Measurements from ENCODE around the gene HSPG2. TPM values are rescaled to one million over a fixed set of nuclear protein-coding genes. Genes with fewer than 3 reads are reported as not detected.
A peak's percentile ranks its signal among the peaks of the same experiment; 100 is the strongest.

HSPG2 gene
- polyA plus RNA-seq, 3 donors = 115 to 140 (median 121) TPM

DNA sequence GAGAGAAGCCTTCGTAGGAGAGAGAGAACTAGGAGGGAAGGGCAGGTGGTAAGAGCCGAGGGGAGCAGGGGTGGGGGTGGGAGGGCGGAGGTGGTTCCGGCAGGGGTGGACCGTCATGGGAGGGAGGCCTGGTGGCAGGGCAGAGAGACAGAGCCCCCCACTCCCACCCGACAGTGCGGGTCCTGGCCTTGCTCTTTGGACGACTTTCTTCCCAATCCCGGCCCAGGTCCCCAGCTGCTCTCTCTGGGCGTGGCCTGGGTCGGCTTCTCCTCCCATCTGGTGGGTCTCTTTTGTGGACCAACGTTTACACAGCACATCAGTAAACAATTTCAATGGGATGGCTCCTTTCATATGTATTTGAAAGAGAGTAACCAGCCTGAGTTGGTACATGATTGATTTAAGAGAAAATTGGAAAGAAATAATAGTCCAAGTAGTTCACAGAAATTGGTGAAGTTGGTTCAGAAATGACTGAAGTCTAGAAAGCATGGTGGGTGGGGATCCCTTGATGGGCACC, 68.1 kb downstream of the HSPG2 start:
- DNase-seq (ENCODE audit: low read depth in 3 of 3, low spot score in 2 of 3) = no peak

DNA sequence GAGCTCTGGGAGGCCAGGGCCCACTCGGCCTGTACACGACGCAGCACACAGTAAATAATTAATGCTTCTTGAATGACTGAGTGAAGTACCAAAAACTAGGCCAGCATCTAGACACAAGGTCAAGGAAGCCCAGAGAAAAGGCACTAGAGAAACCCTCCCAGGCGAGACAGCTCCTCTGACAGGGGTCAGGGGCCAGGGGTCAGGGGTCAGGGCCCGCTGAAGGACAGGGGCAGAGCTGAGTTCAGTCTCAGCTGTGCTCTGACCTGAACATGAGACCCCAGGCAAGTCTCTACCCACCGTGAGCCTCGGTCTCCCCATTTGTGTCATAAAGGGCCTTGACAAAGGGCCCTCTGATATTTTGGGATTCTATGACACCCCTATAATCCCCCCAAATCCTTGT, 68.6 kb downstream of the HSPG2 start:
- DNase-seq (ENCODE audit: low read depth in 3 of 3, low spot score in 2 of 3) = no peak

DNA sequence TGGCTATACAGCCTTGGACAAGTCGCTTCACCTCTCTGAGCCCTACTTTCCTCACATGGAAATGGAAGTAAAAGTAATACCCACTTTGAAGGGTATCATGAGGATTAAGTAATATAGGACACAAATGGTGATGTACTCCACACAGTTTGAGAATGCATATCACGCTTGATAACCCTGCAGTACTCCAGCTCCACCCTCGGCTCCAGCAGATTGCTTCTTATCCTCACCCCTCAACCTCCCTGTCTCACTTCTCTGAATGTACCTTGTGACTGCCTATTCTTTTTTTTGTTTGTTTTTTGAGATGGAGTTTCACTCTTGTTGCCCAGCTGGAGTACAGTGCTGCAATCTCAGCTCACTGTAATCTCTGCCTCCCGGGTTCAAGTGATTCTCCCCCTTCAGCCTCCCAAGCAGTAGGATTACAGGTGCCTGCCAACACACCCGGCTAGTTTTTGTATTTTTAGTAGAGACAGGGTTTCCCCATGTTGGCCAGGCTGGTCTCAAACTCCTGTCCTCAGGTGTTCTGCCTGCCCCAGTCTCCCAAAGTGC, 69.6 kb downstream of the HSPG2 start:
- DNase-seq (ENCODE audit: low read depth in 3 of 3, low spot score in 2 of 3) = no peak

DNA sequence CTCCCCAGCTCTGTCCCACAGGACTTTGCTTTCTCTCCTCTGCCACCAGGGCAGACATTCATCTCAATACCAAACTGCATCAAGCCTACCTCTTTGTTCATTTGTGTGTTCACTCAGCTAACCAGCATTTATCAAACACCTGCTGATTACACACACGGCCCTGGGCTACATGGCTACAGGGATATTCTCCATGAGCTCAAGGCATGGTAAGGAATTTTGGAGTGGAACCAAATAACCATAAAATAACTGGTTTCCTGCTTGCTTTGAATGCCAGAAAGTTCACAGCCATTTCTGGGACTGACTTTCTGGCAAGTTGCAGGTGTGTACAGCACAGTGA, 70.4 kb downstream of the HSPG2 start:
- DNase-seq (ENCODE audit: low read depth in 3 of 3, low spot score in 2 of 3) = no peak

DNA sequence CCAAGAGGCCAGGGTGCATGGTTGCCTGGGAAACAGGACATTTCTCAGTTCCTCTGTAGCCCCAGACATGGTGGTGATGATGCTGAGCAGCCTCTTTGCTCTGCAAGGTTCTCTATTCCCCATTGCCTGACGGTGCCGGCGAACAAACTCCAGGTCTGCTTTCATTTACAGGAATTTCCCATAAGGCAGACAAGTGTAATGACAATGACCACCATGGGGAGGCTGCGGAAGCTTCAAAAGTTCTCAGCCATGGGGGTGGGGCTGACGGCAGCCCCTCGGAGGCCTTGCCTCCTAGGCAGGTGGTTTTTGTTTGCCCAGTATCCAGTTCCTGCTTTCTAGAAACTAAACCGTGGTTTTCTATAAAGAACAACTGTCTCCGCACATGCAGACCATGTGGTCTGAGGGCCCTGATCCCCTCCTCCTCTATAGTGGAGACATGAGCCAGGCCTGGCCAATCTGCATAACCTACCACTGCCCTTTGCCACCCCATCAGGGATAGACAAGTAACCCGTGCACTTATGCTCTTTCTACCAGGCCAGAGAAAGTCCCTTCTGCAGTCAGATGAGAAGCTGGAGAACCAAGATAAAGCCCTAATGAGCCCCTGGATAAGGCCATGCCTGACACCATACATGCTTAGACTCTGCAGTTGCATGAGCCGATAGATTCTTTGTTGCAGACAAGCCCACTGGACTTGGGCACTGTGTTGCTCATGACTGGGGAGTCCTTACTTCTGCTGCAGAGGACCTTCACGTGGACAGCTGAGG, 71.0 kb downstream of the HSPG2 start:
- peak in 1 of 3 donors; percentile 19 for DNase-seq (ENCODE audit: low read depth in 3 of 3, low spot score in 2 of 3)

DNA sequence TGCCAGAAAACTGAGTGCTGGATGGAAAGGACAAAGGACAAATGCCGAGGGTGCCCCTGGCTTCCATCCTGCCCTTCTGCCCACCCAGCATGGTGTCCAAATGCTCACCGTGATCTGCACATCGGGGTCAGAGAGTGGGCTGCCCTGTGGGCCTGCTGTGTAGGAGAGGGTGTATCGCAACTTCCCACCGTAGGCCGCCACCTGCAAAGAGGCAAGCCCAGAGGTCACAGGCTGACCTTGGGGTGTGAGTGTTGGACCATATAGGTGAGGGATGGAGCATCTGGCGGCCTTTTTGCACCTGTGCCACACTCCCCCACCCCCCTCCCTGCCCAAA, 71.5 kb downstream of the HSPG2 start:
- no peak for DNase-seq (ENCODE audit: low read depth in 3 of 3, low spot score in 2 of 3)

DNA sequence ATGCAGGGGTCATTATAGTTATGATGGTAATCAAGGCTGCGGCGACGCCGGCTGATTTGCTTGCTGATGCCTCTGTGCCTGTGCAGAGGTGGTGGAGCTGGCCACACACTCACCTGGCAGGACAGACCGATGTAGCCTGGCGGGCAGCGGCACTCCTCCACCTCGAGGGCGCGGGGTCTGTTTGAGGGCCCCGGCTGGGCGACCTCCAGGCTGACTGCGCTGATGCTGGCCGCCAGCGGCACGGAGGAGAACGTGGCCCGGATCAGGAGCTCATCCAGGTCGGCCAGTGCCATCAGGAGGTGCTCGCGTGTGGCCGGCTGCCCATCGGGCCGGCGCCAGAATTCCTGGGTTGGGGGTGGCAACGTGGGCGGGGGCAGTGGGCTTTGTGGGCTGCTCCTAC, 72.4 kb downstream of the HSPG2 start:
- DNase-seq (ENCODE audit: low read depth in 3 of 3, low spot score in 2 of 3) = no peak

DNA sequence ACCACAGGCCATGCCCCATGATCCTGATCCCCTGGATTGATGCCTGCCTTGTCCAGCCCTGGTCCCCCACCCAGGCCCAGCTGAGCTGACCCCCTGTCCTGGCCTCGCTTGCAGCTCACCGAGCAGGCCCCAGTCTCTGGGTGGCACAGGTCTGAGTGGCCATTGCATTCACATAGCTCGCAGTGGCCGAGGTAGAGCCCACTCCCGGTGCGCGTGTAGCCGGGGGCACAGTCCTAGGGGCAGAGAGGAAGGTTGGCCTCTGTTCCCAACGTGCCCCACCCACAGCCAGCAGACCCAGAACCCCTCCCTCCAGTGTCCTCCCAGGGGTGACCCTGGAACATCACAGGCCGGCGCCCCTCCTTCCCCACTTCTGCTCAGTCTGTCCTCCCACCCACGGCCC, 73.1 kb downstream of the HSPG2 start:
- no peak for DNase-seq (ENCODE audit: low read depth in 3 of 3, low spot score in 2 of 3)

DNA sequence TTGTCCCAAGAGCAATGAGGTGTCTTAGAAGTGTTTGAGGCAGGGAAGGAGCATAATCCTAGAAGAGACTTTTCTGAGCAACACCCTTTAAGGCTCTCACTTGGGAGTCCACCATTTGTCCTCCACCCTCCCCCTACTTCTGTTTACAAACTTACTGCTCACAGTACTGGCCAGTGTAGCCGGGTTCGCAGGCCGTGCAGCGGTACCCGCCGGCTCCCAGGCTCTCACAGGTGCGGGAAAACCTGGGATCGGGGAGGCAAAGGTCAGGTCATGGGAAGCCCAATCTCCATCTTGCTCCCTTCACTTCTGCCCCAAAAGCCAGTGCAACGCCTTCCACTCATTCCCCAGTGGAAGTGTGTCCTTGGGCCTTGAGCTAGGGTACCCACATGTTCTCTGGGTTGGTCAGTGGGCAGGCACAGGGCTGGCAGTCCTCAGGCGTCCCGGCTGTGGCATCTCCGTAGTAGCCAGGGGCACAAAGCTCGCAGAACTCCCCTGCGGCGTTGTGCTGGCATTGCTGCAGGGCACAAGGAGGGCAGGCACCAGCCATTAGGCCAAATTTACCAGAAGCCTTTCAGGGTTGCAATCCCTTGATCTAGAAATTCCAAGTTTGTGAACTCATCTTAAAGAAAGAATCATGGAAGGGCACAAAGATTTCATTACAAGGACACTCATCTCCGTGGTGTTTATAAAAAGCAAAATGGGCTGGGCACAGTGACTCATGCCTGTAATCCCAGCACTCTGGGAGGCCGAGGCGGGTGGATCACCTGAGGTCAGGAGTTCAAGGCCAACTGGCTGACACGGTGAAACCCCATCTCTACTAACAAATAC, 75.3 kb downstream of the HSPG2 start:
- DNase-seq (ENCODE audit: low read depth in 3 of 3, low spot score in 2 of 3) = no peak

DNA sequence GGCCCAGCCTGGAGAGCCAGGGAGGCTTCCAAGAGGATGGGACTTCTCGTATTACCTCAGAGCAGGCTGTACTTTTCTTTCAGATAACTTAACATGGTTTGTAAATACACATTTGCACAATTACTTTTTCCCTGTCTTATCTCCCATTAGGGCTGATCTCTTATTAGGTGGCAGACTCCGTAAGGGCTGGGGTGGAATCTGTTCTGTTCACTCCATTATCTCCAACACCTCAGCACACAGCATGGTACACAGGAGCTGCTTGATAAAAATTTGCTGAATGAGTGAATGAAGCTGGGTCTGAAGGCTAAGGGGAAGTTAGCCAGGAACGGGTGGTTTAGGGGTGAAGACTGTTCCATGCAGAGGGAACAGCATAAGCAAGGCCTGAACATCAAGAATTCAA, 76.1 kb downstream of the HSPG2 start:
- no peak for DNase-seq (ENCODE audit: low read depth in 3 of 3, low spot score in 2 of 3)

DNA sequence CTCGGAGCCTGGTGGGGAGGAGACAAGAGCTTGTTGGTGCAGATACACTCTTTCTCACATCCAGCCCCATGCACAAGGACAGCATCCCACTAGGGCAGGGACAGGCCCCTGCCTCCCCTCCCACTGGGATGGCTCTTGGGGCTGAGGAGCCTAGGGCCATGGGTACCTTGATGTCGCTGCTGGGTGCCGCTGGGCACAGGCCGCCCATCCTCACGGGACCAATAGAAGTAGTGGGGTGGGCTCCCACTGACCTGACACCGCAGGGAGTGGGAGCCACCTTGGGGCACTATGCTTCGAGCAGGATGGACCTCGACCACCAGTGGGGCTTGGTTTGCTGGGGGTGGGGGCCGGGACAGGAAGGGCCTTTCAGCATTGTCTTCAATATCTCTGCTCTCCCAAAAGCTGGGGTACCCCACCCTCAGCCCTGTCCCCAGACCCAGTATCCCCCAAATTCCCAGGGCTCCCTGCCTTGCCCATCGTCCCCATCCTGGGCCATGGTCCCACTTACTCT, 77.4 kb downstream of the HSPG2 start:
- DNase-seq (ENCODE audit: low read depth in 3 of 3, low spot score in 2 of 3) = no peak

DNA sequence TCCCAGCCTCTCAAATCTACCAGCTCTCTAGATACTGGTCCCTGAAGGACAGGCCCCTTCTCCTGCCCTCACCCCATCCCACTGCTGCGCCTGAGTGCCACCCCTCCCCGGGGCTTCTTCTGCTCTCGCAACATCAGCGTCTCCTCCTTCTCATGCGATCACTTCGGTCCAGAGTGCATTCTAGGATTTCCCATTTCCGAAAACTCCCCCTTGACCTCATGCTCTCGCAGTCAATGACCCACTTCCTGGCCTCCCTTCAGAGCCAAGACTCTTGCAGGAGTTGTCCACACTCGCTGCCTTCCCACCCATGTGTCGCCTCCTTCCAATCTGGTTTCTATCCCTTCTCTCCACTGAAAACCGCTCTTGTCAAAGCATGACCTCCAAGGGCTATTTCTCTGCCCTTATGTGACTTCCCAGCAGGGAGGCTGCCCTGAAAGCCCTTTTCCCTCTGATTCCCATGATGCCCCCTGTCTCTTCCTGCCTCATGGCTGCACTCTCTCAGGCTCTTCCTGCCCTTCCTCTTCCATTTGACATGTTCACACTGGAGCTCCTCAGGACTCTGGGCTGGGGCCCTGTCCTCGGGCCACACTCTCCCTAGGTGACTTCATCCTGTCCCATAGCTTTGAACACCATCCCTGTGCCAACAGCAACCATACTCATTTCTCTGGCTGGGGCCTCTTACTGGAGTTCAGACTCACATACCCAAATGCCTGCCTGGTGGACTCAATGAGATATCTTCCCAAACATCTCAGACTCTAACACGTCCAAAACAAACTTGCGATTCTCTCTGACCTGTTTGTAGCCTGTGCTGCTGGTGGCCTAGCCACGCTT, 79.1 kb downstream of the HSPG2 start:
- no peak for DNase-seq (ENCODE audit: low read depth in 3 of 3, low spot score in 2 of 3)

DNA sequence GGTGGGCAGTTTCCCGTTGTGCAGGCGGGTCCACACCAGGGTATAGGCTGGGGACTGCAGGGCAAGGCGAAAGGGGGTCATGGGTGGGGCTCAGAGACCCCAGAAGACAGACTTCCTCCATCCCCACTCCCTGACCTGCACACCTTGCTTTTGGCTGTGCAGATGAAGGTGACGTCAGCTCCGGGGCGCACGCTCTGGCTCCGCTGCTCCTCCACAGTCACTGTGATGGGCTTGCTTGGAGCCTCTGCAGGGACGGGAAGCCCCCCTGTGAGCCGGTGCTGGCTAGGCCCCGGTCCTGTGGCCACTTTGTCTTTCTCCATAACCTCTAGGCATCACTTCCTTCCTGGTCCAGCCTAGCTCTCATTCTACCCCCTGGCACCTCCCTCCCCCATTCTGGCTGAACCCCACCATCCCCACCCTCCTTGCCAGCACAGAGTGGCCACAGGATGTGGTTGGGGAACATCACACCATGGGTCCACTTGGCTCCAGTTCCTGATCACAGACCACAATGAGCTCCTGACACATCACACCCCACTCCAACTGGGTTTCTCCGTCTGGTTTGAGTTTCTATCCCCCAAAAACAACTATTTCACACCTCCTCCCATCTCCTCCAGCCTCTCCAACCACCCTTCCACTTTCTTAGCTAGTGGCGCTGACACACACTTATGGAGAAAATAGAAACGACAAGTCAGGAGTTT, 79.8 kb downstream of the HSPG2 start:
- no peak for DNase-seq (ENCODE audit: low read depth in 3 of 3, low spot score in 2 of 3)

DNA sequence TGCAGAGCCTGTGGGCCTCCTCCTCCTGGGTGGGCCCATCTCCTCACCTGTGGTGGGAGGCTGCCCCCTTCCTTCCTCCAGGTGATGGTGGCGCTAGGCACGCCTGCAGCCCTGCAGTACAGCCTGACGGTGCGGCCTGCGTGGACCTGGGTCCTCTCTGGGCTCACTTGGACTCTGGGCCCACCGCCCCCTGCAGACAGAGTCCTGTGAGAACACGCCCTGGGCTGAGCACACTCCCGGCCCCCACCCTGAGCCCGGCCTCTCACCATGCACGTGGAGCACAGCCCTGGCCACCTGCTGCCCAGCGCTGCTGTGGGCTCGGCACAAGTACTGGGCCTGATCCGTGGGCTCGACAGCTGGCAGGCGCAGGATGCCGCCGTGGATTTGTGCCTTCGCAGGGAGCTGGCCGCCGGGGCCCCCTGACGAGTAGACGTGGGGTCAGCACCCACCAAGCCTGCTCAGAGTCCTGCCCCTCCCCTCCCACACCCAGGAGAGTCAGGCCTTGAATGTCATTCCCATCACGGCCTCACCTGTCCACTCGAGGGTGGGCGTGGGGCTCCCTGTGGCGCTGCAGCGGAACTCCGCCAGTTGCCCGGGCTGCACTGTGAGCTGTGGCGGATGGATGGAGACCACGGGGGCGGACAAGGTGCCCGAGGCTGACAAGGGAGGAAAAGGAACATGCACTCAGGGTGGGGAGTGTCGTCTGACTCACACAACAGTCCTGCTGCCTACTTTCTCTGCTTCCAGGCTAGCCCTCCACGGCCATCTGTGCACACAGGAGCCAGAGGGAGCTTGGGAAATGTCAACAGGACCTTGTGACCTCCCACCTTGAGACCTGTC, 81.6 kb downstream of the HSPG2 start:
- no peak for DNase-seq (ENCODE audit: low read depth in 3 of 3, low spot score in 2 of 3)

DNA sequence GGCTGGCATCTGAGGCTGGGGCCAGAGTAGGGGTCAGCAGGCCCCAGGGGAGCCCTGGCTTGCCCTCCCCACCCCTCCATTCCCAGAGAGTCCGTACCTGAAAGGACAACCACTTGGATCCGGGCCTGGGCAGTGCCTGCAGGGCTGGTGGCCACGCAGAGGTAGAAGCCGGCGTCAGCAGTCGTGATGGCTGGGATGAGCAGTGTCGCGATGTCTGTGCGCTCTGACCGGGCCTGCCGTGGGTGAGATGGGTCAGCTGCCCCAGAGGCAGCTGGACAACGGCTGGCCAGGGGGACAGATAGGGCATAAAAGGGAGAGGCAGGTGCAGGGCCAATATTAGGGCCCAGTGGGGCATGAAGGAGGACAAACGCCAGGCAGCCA, 82.4 kb downstream of the HSPG2 start:
- DNase-seq (ENCODE audit: low read depth in 3 of 3, low spot score in 2 of 3) = no peak

DNA sequence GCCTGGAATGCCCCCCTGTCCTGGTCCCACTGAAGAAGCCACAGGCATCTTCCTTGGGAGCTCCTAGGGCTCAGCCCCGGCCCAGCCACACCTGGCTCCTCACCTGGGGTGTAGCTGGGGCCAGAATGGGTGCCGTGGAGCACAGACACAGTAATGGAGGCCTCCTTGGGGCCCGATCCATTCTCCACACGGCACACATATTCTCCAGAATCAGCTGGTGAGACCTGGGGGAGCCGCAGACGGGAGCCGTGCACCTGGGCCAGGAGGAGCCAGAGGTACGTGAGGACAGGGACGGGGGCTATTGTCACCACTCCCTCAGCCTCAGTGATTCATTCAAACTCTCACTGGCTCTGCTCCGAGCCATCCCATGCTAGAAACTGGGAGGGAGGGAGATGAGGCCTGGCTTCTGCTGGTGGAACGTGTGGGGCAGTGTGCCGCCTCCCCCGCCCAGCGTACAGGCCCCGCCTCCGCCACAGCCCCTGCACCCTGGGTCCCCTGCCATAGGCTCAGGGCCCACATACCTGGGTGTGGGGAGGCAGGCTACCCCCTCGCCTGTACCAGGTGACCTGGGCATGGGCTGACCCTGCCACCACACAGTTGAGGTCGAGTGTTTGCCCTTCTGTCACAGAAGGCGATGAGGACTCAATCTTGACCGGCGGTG, 82.9 kb downstream of the HSPG2 start:
- no peak for DNase-seq (ENCODE audit: low read depth in 3 of 3, low spot score in 2 of 3)

DNA sequence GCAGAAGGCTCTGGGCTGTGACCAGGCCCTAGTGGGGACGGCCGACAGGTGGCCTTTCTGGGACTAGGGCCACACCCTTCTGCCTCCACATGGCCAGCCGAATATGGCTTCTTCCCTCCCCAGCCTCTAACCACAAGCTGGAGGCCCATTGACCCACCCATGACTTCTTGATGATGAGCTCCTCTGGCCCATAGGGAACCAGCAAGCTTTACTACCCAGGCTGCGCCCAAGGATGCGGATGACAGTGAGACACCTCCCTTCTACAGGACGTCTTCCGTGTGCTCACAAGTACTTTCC, 84.0 kb downstream of the HSPG2 start:
- no peak for DNase-seq (ENCODE audit: low read depth in 3 of 3, low spot score in 2 of 3)

DNA sequence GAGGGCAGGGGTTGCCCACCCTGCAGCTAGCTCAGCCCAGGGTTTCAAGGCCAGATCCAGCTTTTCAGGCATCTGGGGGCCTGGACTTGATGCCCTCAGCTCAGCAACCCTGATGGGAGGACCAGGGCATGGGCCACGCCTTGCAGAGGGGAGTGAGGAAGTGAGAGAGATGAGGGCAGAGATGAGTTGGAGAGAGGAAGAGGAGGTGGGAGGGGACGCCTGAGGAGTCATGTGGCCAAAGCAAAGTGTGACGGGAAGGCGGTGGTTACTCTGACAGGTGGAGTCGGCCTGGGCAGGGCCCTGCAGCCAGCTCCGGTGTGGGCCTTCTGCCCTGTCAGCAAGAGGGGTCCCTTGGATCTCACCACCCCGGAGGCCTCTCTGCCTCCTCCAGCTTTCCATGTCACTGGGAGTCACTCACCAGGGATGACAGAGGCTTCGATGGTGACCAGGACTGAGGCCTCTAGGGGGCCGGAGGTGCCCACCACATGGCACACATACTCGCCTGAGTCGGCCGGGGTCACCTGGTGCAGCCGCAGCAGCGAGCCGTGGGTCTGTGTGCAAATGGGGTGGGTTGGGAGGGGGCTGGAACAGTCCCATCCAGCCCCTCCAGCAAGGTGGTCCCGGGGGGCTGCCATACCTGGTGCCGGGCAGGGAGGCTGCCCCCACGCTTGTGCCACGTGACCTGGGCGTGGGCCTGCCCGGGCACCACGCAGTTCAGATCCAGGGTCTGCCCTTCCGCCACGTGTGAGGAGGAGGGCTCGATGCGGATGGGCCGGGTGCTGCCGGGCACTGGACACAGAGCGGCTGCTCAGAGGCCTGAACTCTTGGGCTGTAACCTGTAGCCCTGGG, 84.6 kb downstream of the HSPG2 start:
- no peak for DNase-seq (ENCODE audit: low read depth in 3 of 3, low spot score in 2 of 3)

Data from right renal cortex interstitium (tissue), 3 donors.